Heart left ventricle (tissue), 13 donors: Measurements from ENCODE around the gene ZNF71.

ENCODE experiments used
- CTCF ChIP-seq, 12 donors: fragments of 200-600 bp; sonication (generic) in 4 of 12; IDR thresholded peaks; one replicate each; pipeline versions ENCODE4 v1.5.0 to v1.8.0; 2018 to 2022; ENCODE audit warnings: antibody characterized with exemption in 12 of 12, mild to moderate bottlenecking in 5 of 12
- POLR2A ChIP-seq, 2 donors: fragments of 450-650 bp; IDR thresholded peaks; one replicate each; pipeline ENCODE4 v1.6.1; 2017; ENCODE audit warnings: antibody characterized with exemption in 2 of 2, mild to moderate bottlenecking in 2 of 2, moderate library complexity in 2 of 2
- donor health status: ischemic (EF 13 %, LVEDD 7.1; RV severe dilation, severe dysfunction).
- donor health status: DM: no; HTN: yes; CAD: no.
- donor health status: DM: no; HTN: no; CAD: no.
- donor health status: ischemic (EF 25% LVEDD 6.9; RV normal size, moderate dysfunction).
- donor health status: ischemic (EF 25% LVEDD 5.7; RV mildly dilated, moderate dysfunction).
- donor health status: ischemic (EF 35%, LVEDD 5.7; RV mildly dilated, moderate dysfunction).
- donor health status: nonischemic (EF 11% LVEDD 7.7; RV severe dilation, severe dysfunction).
- donor health status: DM: yes; HTN: yes; CAD: no.
- donor health status: PGD.
- donor health status: ischemic (EF 29% LVEDD 5.4; RV normal size, mild dysfunction).
- donor health status: nonischemic (EF 23%, LVEDD 6.1; RV moderate dilation, normal function).

- no peak for TF ChIP-seq CTCF (IDR thresholded peaks at IDR 0.05)
- no peak for TF ChIP-seq POLR2A (IDR thresholded peaks at IDR 0.05)
Observed at GRCh38 chr19:56670401-56670960, 75.4 kb downstream of the ZNF71 start.
